ENCODE results near the gene RBFOX2. TPM values are rescaled to one million over a fixed set of nuclear protein-coding genes. Genes with fewer than 3 reads are reported as not detected.

RBFOX2 gene
- total and polyA plus RNA-seq, 8 donors: 12.9 to 33.7 (median 16.7) TPM

GRCh38 chr22:35892192-35892591, 136.4 kb downstream of the RBFOX2 start:
- TF ChIP-seq CTCF (IDR thresholded peaks at IDR 0.05): no peak
- no peak for FAIRE-seq
- Histone ChIP-seq H3K27me3 (no peaks in the 10 kb centered on the region), H3K27ac (no peak overlapping the region), H3K36me3 (no peaks in the 10 kb centered on the region), H3K9me3 (no peaks in the 10 kb centered on the region), H3K4me1 (peaks cover 7 to 10% (median 8%) of the 10 kb centered on the region in 3 donors), H3K4me3 (no peak overlapping the region)
- no peak for ATAC-seq
- 85 to 86% methylated on average over 4 of the region's 4 CpGs for WGBS, 2 donors
- intact Hi-C loops (cut with DNase I): loop anchor here in 1 of 3 donors (10.0 kb wide), 1 partner anchor 137 kb away; no protein-coding TSS in a partner anchor
- no peak for DNase-seq

- H3K4me3 ChIP-seq: no peak overlapping the region
- FAIRE-seq (no peak), ATAC-seq (no peak), DNase-seq (no peak)
- H3K27me3 ChIP-seq: no peaks in the 10 kb centered on the region
- H3K9me3 ChIP-seq: no peaks in the 10 kb centered on the region
- H3K27ac ChIP-seq: no peak overlapping the region
- TF ChIP-seq CTCF (IDR thresholded peaks at IDR 0.05): no peak
- peaks cover 7 to 10% (median 8%) of the 10 kb centered on the region in 3 donors for H3K4me1 ChIP-seq
- H3K36me3 ChIP-seq: no peaks in the 10 kb centered on the region
- WGBS, 2 donors: 96 to 97% methylated on average over 1 of the region's 1 CpG
- intact Hi-C loops (cut with DNase I): loop anchor here in 1 of 3 donors (10.0 kb wide), 1 partner anchor 137 kb away; no protein-coding TSS in a partner anchor
These were observed 137.2 kb downstream of the RBFOX2 start for GRCh38 chr22:35891442-35891841.

- 96 to 98% methylated on average over 4 of the region's 4 CpGs for WGBS, 2 donors
- no peak for FAIRE-seq
These were observed 139.6 kb downstream of the RBFOX2 start for GRCh38 chr22:35889071-35889470.

GRCh38 chr22:35888181-35888870, 140.3 kb downstream of the RBFOX2 start:
- DNase-seq: no peak
- no peak for TF ChIP-seq CTCF (IDR thresholded peaks at IDR 0.05)
- H3K9me3 ChIP-seq: no peaks in the 10 kb centered on the region
- no peak for ATAC-seq
- 97% methylated on average over 2 of the region's 2 CpGs for WGBS, 2 donors
- no peaks in the 10 kb centered on the region for H3K36me3 ChIP-seq
- peaks cover 3 to 6% (median 5%) of the 10 kb centered on the region in 3 donors for H3K4me1 ChIP-seq
- H3K4me3 ChIP-seq: no peak overlapping the region
- FAIRE-seq: no peak
- no peaks in the 10 kb centered on the region for H3K27me3 ChIP-seq
- intact Hi-C loops (cut with DNase I): no loop called here
- no peak overlapping the region for H3K27ac ChIP-seq

More at GRCh38 chr22:35889071-35889470, 139.6 kb downstream of the RBFOX2 start:
- Histone ChIP-seq H3K4me1 (peaks cover 7 to 10% (median 8%) of the 10 kb centered on the region in 3 donors), H3K36me3 (no peaks in the 10 kb centered on the region), H3K27me3 (no peaks in the 10 kb centered on the region), H3K4me3 (no peak overlapping the region), H3K27ac (no peak overlapping the region), H3K9me3 (no peaks in the 10 kb centered on the region)
- no peak for TF ChIP-seq CTCF (IDR thresholded peaks at IDR 0.05)
- DNase-seq: no peak
- ATAC-seq: no peak
- intact Hi-C loops (cut with DNase I): no loop called here

GRCh38 chr22:35887296-35887875, 141.2 kb downstream of the RBFOX2 start:
- Histone ChIP-seq H3K4me3 (no peak overlapping the region), H3K36me3 (no peaks in the 10 kb centered on the region), H3K9me3 (no peaks in the 10 kb centered on the region), H3K4me1 (peaks cover 0 to 5% (median 2%) of the 10 kb centered on the region in 3 donors), H3K27me3 (no peaks in the 10 kb centered on the region), H3K27ac (no peak overlapping the region)
- WGBS, 2 donors: 95 to 97% methylated on average over 2 of the region's 2 CpGs
- ATAC-seq (no peak), FAIRE-seq (no peak), DNase-seq (no peak)
- intact Hi-C loops (cut with DNase I): no loop called here
- no peak for TF ChIP-seq CTCF (IDR thresholded peaks at IDR 0.05)

Data from pancreas (tissue), 10 donors.